GM19328 (cell line): ENCODE data around the gene MAN1C1.

Experiments
- ATAC-seq: cut with Tn5 transposase; IDR thresholded peaks from one replicate; pipeline ENCODE4 v1.9.1; 2021; ENCODE audit warnings: mild to moderate bottlenecking, moderate library complexity; ENCODE audit not compliant: unreplicated experiment

MAN1C1 gene

DNA sequence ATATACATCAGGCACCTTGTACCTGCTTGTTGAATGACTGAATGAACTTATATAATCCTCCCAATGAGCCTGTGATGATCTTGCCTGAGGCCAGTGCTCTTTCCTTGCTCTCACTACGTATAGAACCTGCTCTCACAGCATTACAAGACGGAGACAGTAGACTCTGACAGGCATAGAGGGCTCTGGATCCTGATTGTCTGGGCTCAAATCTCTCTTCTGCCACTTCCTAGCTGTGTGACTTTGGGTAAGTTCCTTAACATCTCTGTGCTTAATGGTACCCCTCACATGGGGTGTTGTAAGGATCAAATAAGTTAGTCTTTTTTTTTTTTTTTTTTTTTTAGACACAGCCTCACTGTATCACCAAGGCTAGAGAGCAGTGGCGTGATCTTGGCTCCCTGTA, 4.2 kb upstream of the MAN1C1 start:
- no peak for ATAC-seq

DNA sequence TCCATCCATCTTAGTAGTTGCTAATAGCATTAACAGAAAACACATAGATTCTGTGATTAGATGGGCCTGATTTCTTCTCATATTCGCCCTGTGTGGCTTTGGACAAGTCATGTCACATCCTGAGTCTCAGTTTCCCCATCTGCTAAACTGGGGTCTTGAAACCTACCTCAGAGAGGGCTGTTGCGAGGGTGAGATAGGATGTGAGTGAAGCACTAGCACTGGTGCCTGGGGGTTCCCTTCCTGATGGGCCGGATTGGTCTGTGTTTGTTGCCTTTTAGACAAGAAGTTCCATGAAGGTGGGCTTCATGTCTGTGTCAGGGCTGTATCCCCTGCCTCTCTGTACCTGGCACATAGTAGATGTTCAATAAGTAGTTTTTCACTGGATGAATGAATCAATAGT, 3.5 kb upstream of the MAN1C1 start:
- no peak for ATAC-seq

DNA sequence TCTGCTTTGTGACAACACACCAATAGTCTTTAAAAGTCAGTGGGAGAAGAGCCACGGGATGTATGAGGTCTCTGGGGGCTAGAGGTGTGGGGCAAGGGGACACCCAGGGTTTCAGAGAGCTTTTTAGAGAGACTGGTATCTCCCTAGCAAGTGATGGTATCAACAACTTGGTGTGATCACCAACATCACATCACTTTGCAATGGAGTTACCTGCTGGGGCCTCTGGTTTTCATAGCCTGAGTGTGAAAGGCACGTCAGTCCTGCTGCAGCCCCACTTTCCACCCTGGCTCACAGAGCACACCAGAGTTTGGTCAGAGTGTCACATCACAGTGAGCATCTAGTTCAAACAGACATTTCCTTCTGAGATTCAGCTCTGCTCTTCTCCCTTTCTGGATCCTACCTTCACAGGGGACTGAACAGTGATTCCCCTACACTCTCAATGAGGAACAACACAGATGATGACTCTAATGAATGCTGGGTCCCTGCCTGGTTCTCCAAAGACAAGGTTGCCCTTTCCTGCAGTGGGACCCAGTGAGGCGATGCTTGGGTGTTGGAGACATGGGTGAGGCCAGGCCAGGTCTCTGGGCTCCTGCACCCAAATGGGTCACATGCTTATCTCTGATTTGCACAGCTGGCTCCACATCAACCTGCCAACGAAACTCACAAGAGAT, 2.0 kb upstream of the MAN1C1 start:
- no peak for ATAC-seq

DNA sequence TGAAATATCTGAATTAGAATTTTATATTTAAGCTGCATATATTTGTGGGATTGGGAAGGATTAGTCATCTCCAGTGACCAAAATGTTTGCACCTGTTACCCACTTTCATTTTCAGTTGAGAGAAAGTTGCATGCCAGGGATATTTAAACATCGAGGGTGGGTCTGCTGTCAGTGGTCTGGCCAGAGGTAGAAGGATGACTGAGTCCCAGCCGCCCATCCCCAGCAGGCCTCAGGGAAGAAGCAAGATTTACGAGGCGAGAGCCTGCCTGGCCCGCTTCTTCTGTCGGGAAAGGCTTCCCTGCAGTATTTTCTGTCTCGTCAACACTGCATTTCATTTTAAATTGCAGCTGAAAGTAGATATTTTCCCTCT, 1.4 kb upstream of the MAN1C1 start:
- no peak for ATAC-seq

DNA sequence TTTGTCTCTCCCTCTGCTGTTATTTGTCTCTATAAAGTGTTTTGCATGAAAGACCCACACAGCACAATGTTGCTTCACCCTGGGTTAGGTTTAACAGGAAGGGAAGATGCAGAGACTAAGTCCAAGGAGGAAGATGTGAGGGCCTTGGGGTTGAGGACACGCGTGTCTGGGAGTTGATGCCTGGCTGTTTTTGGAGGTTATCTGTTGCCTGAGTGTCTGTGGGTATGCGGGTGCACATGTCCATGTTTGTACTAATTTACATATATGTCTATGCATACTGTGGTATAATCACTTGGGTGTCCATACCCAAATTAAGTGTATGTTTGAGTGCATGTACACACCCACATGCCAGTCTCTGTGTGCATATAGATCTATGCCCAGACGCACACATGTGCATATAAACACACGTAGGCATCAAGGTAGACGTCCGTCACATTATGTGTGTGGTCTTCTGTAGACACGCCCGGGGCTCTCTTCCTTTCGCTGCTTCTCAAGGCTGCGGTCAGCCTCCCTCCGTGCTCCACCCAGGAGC, 962 bp upstream of the MAN1C1 start:
- ATAC-seq, result no peak

DNA sequence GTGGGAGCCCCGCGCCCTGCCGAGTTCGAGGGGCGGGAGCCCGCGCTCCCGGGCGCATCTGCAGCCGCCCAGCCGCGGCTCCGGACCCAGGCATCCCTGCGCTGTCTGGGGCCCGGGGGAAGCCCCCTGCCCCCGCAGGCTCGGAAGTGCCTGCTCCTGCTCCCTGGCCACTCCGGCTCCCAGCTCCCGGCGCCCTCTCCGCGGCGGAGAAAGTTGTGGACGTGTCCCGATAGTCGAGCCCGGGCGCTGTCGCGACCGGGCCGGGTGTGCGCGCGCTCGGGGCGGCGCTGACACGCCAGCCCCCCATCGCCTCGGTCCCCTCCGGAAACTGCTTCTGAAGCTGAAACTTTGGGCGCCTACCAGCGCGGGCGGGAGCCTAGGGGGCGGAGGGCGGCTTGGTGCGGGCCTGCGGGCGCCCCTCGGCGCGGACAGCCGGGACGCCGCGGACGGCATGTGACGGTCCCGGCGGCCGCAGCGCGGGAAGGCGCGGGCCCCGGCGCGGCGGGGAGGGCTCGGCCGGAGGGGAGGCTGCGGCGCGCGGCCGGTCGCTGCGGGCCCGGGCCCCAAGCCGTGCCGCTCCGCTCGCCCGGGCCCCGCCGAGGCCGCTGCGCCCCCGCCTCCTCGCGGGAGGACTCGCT, 515 bp downstream of the MAN1C1 start:
- ATAC-seq, result peak; percentile 3

DNA sequence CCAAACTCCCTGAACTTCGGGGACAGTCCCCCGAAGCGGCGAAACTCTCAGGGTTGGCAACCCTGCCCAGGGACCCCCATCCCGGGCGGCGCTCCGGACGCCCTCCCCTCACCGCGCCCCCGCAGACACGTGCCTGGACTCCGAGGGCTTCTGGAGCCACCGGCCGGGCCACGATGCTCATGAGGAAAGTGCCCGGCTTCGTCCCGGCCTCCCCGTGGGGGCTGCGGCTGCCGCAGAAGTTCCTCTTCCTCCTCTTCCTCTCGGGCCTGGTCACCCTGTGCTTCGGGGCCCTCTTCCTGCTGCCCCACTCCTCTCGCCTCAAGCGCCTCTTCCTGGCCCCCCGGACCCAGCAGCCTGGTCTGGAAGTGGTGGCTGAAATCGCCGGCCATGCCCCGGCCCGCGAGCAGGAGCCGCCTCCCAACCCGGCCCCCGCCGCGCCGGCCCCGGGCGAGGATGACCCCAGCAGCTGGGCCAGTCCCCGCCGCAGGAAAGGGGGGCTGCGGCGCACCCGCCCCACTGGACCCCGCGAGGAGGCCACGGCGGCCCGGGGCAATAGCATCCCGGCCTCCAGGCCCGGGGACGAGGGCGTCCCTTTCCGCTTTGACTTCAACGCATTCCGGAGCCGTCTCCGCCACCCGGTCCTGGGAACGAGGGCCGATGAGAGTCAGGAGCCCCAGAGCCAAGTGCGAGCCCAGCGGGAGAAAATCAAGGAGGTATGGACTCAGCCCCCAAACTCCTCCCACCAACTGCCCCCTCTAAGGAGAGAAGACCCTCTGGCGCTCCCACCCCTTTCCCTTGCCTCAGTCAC, 1.2 kb downstream of the MAN1C1 start:
- ATAC-seq, result no peak

DNA sequence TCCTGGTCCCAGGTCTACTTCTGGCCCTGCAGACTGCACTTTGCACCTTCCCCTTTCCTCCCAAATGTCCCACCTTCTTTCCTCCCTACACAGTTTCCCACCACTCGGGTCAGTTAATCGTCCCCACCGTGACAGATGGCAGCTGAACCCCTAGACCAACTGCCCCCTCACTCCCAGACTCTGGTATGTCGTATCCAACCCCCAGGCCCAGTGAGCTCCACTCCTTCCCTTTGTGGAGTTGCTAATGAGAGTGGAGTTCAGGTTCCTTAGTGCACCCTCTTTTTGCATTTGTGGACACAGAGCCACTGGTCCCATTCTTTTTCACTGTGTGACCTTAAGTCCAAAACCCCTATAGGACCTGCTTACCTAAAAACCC, 1.8 kb downstream of the MAN1C1 start:
- no peak for ATAC-seq

DNA sequence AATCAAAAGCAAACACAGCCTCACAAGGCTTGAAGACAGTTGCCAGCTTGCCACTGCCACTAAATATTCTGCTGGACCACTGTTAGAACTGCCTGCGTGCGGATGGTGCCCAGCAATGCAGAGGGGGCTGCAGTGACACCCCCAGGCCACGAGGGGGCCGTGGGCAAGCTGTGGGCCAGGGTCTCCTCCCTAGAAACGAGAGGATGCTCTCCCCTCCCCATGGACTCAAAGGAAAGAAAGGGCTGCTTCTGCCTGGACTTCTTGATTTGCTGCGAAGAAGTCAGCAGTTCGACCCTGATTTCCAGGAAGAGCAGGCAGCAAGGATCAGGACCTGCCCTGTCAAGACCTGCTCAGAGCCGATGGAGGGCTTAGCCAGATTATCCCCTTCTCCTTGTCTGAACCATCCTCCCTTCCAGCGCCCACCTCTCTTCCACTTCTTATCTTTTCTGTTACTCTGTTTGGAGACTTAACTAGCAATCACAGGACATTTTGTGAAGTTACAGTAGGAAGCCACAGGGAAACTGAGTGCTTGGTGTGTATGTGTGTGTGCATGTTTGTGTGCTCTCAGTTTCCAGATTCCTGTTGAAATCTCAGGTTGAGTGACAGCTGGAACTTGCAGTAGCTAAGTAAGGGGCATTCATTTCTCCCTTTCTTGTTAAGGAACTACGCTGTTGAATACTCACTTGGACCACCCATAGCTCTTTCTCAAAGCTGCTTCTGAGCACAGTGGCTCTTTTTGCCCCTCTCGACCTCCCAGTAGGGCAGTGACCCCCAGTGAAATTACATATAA, 2.7 kb downstream of the MAN1C1 start:
- no peak for ATAC-seq

DNA sequence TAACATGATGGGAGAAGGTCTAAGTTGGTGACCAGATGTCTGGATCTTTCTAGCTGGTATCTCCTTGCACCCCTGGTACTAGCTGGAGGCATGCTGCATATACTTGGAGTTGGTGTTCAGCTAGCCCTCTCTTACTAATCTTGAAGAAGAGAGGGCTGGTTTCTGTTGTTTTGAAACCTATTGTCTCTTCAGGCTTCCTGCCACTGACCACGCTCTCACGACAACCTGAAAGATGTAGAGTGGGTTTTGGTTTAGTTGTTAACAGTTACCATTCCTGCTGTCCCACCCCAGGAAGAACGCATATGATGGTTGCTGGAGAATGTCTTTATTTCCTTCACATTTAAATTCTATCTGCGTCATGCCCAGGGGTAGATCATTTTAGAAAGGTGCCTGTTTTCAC, 3.6 kb downstream of the MAN1C1 start:
- ATAC-seq, result no peak

DNA sequence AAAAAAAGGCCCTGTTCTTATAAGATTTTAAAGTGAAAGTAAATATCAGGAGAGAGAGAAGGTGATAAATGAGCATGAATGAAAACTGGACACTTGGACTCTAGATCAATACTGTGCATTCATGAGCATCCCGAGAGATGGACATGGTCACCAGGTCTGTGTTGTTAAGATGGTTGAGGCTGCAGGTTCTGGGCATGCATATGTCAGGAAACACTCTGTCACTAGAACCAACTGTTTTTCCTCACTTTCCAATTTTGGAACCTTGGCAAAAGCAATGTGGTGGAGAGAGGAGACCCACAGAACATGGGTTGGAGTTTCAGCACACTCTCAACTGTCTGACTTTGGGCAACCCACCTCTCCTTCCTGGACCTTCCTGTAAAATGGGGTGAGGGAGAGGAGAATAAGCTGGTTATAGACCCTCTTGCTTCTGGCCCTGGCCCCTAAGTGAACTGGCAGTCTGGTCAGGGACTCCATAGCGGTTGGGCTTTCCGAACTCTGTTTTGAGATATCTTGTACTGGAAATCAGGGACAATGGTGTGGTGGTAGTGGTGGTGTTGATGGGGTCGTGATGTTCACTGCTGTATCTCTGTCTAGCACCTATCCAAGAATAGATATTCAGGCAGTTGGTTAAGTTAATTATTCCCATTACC, 4.2 kb downstream of the MAN1C1 start:
- ATAC-seq, result no peak

DNA sequence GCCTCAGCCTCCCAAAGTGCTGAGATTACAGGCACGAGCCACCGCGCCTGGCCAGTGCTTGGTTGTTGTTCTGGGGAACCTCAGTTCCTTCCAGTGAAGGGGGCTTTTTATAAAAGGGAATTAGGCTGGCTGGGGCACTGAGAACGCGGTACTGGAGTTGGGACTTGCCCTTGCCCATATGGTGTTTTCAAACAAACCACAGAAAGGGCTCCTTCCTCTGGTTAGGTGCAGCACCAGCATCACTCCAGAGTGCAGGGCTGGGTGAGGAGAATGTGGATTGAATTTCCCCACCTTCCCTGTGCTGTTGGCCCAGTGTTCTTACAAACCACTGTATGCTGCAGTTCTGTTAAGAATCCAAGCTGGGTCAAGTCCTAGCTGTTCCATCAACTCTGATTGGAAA, 5.3 kb downstream of the MAN1C1 start:
- ATAC-seq, result no peak

DNA sequence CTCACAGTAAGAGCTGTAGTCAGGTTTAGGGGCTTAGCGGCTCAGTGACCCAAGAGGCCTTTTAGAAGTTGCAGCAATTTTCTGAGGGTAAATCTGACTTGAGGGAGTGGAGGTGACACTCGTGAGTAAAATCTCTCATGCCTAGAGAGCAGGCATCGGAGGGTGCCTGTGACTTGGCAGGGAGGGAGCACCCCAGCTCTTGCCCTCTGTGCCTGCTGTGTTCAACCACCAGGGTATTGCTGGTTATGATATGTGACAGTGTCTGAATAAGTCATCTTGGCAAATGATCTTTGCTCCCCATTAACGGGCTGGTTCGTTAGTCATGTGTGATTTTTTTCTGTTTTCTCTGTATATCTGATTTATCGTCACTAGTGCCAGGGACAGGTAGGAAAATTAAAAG, 5.9 kb downstream of the MAN1C1 start:
- ATAC-seq, result no peak

DNA sequence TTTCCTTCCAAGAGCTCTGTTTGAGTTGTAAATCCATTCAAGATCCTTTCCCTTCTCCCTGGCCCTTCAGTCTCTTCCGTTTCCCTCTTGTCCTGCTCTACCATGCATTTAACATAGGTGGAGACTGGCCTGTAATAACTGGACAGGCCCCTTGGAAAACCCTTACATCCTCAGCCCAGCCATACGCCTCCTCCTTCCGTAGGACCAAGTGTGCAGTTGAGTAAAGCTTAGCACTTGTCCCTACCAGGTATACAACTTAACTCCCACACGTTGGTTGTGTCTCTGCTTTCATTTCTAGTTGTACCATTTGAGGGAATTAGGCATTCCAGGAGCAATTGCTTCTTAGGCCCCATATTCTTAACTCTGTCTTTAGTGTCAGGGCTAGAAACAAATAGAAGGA, 6.4 kb downstream of the MAN1C1 start:
- ATAC-seq, result no peak

DNA sequence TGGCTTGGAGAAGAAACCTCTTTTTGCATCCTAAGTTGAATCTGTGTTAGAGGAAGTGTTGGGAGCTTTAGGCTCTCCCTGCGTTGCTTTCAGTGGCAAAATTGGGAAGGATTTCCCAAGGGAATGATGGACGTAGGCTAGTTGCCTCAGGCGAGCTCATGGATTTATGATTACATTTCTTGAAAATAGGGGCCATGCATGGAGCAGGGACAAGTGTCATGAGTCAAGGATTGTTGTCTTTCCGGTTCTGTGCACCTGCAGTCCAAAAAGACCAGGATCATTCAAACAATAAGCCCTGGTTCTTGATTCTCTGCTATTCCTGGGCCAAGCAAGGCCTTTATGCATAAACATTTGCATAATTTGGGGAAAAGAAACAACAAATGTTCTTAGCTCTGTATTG, 7.1 kb downstream of the MAN1C1 start:
- ATAC-seq, result no peak

DNA sequence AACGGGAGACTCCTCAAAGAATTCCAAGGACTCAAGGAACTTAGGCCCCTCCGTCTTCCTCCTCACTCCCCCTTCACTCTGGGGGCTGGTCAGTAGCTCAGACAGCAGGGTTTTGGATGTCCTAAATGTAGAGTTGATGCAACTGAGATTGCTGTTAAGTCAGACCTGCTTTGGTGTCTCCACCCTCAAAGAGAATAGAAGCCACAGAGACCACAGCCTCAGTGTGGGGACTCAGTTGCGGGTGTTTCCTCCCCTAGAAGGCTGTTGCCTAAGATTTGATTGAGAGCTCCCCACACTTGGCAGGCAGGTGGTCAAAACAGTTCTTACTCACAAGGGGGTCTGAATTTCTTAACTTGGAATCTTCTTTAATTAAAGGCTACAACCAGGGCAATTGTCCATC, 7.6 kb downstream of the MAN1C1 start:
- ATAC-seq, result no peak

DNA sequence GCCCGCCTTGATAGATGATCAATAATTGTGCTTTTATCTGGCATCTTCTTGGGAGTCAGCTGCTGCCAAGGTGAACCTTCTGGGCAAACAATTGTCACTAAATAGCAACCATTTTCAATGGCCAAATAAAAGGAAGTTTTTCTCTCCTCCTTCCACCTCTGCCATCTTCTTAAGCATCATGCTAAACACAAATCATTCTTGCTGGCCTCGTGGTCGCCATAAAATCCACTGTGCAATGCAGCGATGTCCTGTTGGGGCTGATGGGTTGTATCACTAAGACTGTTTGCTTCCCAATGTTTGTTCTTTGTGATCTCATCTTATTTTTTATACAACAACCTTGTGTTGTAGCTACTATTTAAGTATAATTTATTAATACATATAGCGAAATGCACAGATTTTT, 8.0 kb downstream of the MAN1C1 start:
- ATAC-seq, result no peak

DNA sequence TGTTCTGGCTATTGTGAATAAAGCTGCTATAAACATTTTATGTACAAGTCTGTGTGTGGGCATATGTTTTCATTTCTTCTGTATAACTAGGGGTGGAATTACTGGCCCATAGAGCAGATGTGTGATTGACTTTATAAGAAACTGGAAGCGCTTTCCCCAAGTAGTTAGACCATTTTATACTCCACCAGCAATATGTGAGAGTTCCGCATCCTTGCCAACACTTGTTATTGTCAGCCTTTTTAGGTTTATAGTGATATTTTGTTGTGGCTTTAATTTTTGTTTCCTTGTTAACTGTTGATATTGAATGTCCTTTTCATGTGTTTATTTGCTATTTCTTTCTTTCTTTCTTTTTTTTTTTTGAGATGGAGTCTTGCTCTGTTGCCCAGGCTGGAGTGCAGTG, 9.4 kb downstream of the MAN1C1 start:
- ATAC-seq, result no peak

DNA sequence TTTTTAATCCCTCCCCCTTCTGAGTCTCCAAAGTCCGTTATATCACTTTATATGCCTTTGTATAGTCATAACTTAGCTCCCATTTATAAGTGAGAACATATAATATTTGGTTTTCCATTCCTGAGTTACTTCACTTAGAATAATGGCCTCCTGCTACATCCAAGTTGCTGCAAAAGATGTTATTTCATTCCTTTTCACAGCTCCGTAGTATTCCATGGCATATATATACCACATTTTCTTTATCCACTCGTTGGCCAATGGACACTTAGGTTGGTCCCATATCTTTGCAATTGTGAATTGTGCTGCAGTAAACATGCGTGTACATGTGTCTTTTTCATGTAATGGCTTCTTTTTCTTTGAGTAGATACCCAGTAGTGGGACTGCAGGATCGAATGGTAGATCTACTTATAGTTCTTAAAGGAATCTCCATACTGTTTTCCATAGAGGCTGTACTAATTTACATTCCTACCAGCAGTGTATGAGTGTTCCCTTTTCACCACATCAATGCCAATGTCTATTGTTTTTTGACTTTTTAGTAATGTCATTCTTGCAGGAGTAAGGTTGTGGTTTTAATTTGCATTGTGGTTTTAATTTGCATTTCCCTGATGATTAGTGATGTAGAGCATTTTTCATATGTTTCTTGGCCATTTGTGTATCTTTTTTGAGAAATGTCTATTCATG, 12.3 kb downstream of the MAN1C1 start:
- no peak for ATAC-seq

DNA sequence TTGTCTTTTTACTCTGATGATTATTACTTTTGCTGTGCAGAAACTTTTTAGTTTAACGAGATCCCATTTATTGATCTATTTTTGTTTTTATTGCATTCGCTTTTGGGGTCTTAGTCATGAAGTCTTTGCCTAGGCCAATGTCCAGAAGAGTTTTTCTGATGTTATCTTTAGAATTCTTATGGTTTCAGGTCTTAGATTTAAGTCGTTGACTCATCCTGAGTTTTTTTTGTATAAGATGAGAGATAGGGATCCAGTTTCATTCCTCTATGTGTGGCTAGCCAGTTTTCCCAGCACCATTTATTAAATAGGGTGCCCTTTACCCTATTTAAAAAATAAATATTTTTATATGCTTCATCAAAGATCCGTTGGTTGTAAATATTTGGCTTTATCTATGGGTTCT, 13.2 kb downstream of the MAN1C1 start:
- ATAC-seq, result no peak
